Metanephros (tissue), 2 donors: ENCODE measurements around the gene TRIM72. TPM values are rescaled to one million over a fixed set of nuclear protein-coding genes. Genes with fewer than 3 reads are reported as not detected.

Experiments
- small RNA-seq: library from RNA; depleted of rRNA; stranded (forward); fragments of <200 nt; gene quantifications from one replicate; pipeline ENCODE3, GENCODE V24; 2014; ENCODE audit warnings: low replicate concordance
- total RNA-seq: library from RNA; depleted of rRNA; stranded (reverse); fragments of >200 nt; gene quantifications from one replicate; pipeline ENCODE4 v1.2.3, GENCODE V29; 2014

Gene TRIM72
- total RNA-seq = 13.8 TPM

GRCh38 chr16:31213877-31214707, at the start of gene TRIM72:
Gene TRIM72 (plus strand): TSS chr16:31214119. CDS start chr16:31214739, 620 bp downstream.

GRCh38 chr16:31179747-31180459, 34.0 kb upstream of the TRIM72 start, which contains the start of gene FUS:
Gene FUS (plus strand): TSS chr16:31180139. CDS start chr16:31180215, 76 bp downstream.

GRCh38 chr16:31202414-31203375, 11.2 kb upstream of the TRIM72 start, which contains the start of gene PYCARD:
Gene PYCARD (minus strand): TSS chr16:31202760. CDS start chr16:31202690, 70 bp downstream.

GRCh38 chr16:31216422-31217135, 2.7 kb downstream of the TRIM72 start, which contains the start of gene PYDC1:
Gene PYDC1 (minus strand): TSS chr16:31217135. CDS start chr16:31217028, 107 bp downstream.

Small RNA genes lying within 50 kb of the gene (small RNA-seq; reads per million reads assigned to genes)
- gene AC009088.4 (not detected), gene NDUFA3P6 (not detected)

Other genes with a start within 250 kb of the TRIM72 start
- 11.3 TPM for gene HSD3B7, start 228.9 kb upstream of the TRIM72 start, total RNA-seq
- gene STX1B, start 203.5 kb upstream of the TRIM72 start, total RNA-seq = 2.6 TPM
- 30.0 TPM for gene STX4, start 180.6 kb upstream of the TRIM72 start, total RNA-seq
- gene ZNF668, start 139.9 kb upstream of the TRIM72 start, total RNA-seq = 6.5 TPM
- 17.9 TPM for gene ZNF646, start 139.7 kb upstream of the TRIM72 start, total RNA-seq
- gene PRSS53, start 125.2 kb upstream of the TRIM72 start, total RNA-seq = 1.1 TPM
- 58.7 TPM for gene VKORC1, start 119.3 kb upstream of the TRIM72 start, total RNA-seq
- gene BCKDK, start 105.7 kb upstream of the TRIM72 start, total RNA-seq = 32.8 TPM
- gene KAT8, start 96.5 kb upstream of the TRIM72 start, total RNA-seq = 59.0 TPM
- gene PRSS8, start 78.4 kb upstream of the TRIM72 start, total RNA-seq = 30.2 TPM
- gene PRSS36, start 64.1 kb upstream of the TRIM72 start, total RNA-seq = 0.76 TPM
- 151 TPM for gene FUS, start 34.0 kb upstream of the TRIM72 start, total RNA-seq
- gene PYCARD, start 11.4 kb upstream of the TRIM72 start, total RNA-seq = 23.4 TPM
- gene PYDC1, start 3.0 kb downstream of the TRIM72 start, total RNA-seq = not detected
- 10.9 TPM for gene ITGAM, start 45.9 kb downstream of the TRIM72 start, total RNA-seq
- gene ITGAX, start 141.1 kb downstream of the TRIM72 start, total RNA-seq = 9.5 TPM
- gene ITGAD, start 179.2 kb downstream of the TRIM72 start, total RNA-seq = 0.18 TPM
- gene COX6A2, start 214.2 kb downstream of the TRIM72 start, total RNA-seq = 57.8 TPM
- 3.0 TPM for gene ZNF843, start 228.7 kb downstream of the TRIM72 start, total RNA-seq
- gene ARMC5, start 245.4 kb downstream of the TRIM72 start, total RNA-seq = 15.4 TPM